ENCODE measurements around the gene SPAM1.

DNA sequence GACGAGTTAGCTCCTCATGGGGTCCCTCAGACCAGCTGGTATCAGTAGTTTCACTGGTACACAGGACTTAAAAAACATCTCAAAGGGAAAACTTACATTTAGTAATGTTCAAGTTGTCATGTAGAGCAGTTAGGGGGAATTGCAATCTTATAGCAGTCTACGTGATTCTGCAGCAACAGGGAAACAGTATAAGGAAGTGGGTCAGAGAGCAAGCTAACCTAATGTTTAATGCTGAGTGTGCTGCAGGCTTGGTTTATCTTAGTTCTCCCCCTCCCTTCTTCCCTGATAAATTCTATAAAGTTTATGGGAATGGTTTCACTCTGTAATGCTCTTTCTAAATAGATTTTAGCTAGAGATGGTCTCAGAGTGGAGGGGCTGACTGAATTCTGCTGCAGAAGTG is 11.3 kb downstream of the SPAM1 start:
- TF ChIP-seq CTCF (IDR thresholded peaks at IDR 0.05; ENCODE audit: insufficient read depth, low read depth, low read length) (no peak), EZH2 (IDR thresholded peaks at IDR 0.05; ENCODE audit: insufficient read depth, low read length) (no peak)
